ENCODE results near the gene CGGBP1. TPM values are rescaled to one million over a fixed set of nuclear protein-coding genes. Genes with fewer than 3 reads are reported as not detected.

Gene CGGBP1
- total RNA-seq, 1 experiment from 2014 or later: 113 TPM

- no peaks in the 10 kb centered on the region for H3K36me3 ChIP-seq (ENCODE audit: insufficient read depth, low read length, poor library complexity, severe bottlenecking)
- DNase-seq (ENCODE audit: low spot score): no peak
- TF ChIP-seq EZH2 (IDR thresholded peaks at IDR 0.05; ENCODE audit: borderline replicate concordance, low read depth, low read length, poor library complexity, severe bottlenecking) (no peak), CTCF (conservative IDR thresholded peaks at IDR 0.05; ENCODE audit: low read depth, low read length) (no peak)
- no peak overlapping the region for H3K4me3 ChIP-seq (ENCODE audit: low read depth, low read length, poor library complexity, severe bottlenecking)
- BruUV-seq (replicated peaks): no TSS peak
- no peak overlapping the region for H3K27ac ChIP-seq (ENCODE audit: low read depth, low read length, poor library complexity, severe bottlenecking)
- H3K27me3 ChIP-seq (replicated peaks; ENCODE audit: insufficient read depth, low read depth, low read length, poor library complexity): no peaks in the 10 kb centered on the region
- POLR2A ChIA-PET (ENCODE audit: low non-redundant PET): no interaction called here
- H3K9me3 ChIP-seq (ENCODE audit: low read depth, low read length, poor library complexity, severe bottlenecking): no peaks in the 10 kb centered on the region
- CTCF ChIA-PET: no interaction called here
- H3K4me1 ChIP-seq (ENCODE audit: insufficient read depth, low read length, poor library complexity, severe bottlenecking): peaks cover 6% of the 10 kb centered on the region
- intact Hi-C loops (cut with micrococcal nuclease; ENCODE audit: unreplicated experiment): no loop called here
Measured at GRCh38 chr3:88033079-88033478, 25.7 kb downstream of the CGGBP1 start.

- TF ChIP-seq CTCF (conservative IDR thresholded peaks at IDR 0.05; ENCODE audit: low read depth, low read length): no peak
- no peak for TF ChIP-seq EZH2 (IDR thresholded peaks at IDR 0.05; ENCODE audit: borderline replicate concordance, low read depth, low read length, poor library complexity, severe bottlenecking)
- CTCF ChIA-PET: interaction anchor here (1.2 kb wide), 1 partner anchor 81 kb away, joined by 3 read pairs; no protein-coding TSS in a partner anchor
- H3K36me3 ChIP-seq (ENCODE audit: insufficient read depth, low read length, poor library complexity, severe bottlenecking): no peaks in the 10 kb centered on the region
- H3K27ac ChIP-seq (ENCODE audit: low read depth, low read length, poor library complexity, severe bottlenecking): no peak overlapping the region
- peaks cover 6% of the 10 kb centered on the region for H3K4me1 ChIP-seq (ENCODE audit: insufficient read depth, low read length, poor library complexity, severe bottlenecking)
- H3K27me3 ChIP-seq (replicated peaks; ENCODE audit: insufficient read depth, low read depth, low read length, poor library complexity): no peaks in the 10 kb centered on the region
- no peaks in the 10 kb centered on the region for H3K9me3 ChIP-seq (ENCODE audit: low read depth, low read length, poor library complexity, severe bottlenecking)
- intact Hi-C loops (cut with micrococcal nuclease; ENCODE audit: unreplicated experiment): no loop called here
- POLR2A ChIA-PET (ENCODE audit: low non-redundant PET): interaction anchor here (0.7 kb wide), 1 partner anchor 739 kb away, joined by 3 read pairs; no protein-coding TSS in a partner anchor
- DNase-seq (ENCODE audit: low spot score): no peak
- H3K4me3 ChIP-seq (ENCODE audit: low read depth, low read length, poor library complexity, severe bottlenecking): no peak overlapping the region
- no TSS peak for BruUV-seq (replicated peaks)
Measured at GRCh38 chr3:88032245-88032644, 26.6 kb downstream of the CGGBP1 start.

GRCh38 chr3:88031642-88032077, 27.1 kb downstream of the CGGBP1 start:
- no peaks in the 10 kb centered on the region for H3K27me3 ChIP-seq (replicated peaks; ENCODE audit: insufficient read depth, low read depth, low read length, poor library complexity)
- H3K4me3 ChIP-seq (ENCODE audit: low read depth, low read length, poor library complexity, severe bottlenecking): peak overlapping the region; percentile 5
- no peak for TF ChIP-seq CTCF (conservative IDR thresholded peaks at IDR 0.05; ENCODE audit: low read depth, low read length)
- no peak for TF ChIP-seq EZH2 (IDR thresholded peaks at IDR 0.05; ENCODE audit: borderline replicate concordance, low read depth, low read length, poor library complexity, severe bottlenecking)
- intact Hi-C loops (cut with micrococcal nuclease; ENCODE audit: unreplicated experiment): no loop called here
- H3K36me3 ChIP-seq (ENCODE audit: insufficient read depth, low read length, poor library complexity, severe bottlenecking): no peaks in the 10 kb centered on the region
- peak; percentile 24 for DNase-seq (ENCODE audit: low spot score)
- BruUV-seq (replicated peaks): no TSS peak
- no peaks in the 10 kb centered on the region for H3K9me3 ChIP-seq (ENCODE audit: low read depth, low read length, poor library complexity, severe bottlenecking)
- no peak overlapping the region for H3K27ac ChIP-seq (ENCODE audit: low read depth, low read length, poor library complexity, severe bottlenecking)
- peaks cover 6% of the 10 kb centered on the region for H3K4me1 ChIP-seq (ENCODE audit: insufficient read depth, low read length, poor library complexity, severe bottlenecking)
- POLR2A ChIA-PET (ENCODE audit: low non-redundant PET): interaction anchor here (0.7 kb wide), 1 partner anchor 738 kb away, joined by 3 read pairs; no protein-coding TSS in a partner anchor
- CTCF ChIA-PET: interaction anchor here (1.2 kb wide), 1 partner anchor 82 kb away, joined by 3 read pairs; no protein-coding TSS in a partner anchor

All from A673 (cell line).